ENCODE data around the gene OR10V1.
A peak's percentile ranks its signal among the peaks of the same experiment; 100 is the strongest.

OR10V1 gene

GRCh38 chr11:59668188-59668949 is 45.3 kb downstream of the OR10V1 start:
- H3K4me3 ChIP-seq (ENCODE audit: low read depth, low read length): peak overlapping the region; percentile 89
- TF ChIP-seq CTCF (IDR thresholded peaks at IDR 0.05; ENCODE audit: low read depth, low read length): no peak

- TF ChIP-seq CTCF (IDR thresholded peaks at IDR 0.05; ENCODE audit: low read depth, low read length): no peak
- H3K4me3 ChIP-seq (ENCODE audit: low read depth, low read length): peak overlapping the region; percentile 89
These were observed 45.8 kb downstream of the OR10V1 start for GRCh38 chr11:59667812-59668187.

DNA sequence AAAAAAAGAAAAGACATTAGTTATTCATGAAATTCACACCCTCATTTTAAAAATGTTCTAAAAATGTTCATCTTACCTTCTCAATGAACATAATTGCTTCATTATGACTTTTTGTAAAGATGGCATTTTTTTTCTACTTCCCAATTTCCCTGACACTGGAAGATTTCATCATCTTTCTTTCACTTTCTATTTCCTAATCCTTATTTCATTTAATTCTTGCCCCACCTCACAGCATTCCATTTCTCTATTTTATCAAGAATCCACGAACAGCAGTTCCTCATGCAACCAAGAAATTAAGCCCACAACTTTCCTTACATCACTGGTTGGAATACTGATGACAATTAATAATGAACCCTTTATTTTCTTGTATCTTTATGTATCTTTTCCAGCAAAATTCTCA is 46.7 kb downstream of the OR10V1 start:
- H3K4me3 ChIP-seq (ENCODE audit: low read depth, low read length): peak overlapping the region; percentile 89
- TF ChIP-seq CTCF (IDR thresholded peaks at IDR 0.05; ENCODE audit: low read depth, low read length): no peak
